GM21447 (cell line): Measurements from ENCODE around the gene GRID1.
"Not testable (repeated sequence)": the region's sequence is repeated elsewhere in the genome, so short reads cannot be mapped to it uniquely, and the experiment has no call there.

ENCODE experiments used
- ATAC-seq: cut with Tn5 transposase; IDR thresholded peaks from one replicate; pipeline ENCODE4 v1.9.1; 2021; ENCODE audit not compliant: unreplicated experiment

The GRID1 gene

DNA sequence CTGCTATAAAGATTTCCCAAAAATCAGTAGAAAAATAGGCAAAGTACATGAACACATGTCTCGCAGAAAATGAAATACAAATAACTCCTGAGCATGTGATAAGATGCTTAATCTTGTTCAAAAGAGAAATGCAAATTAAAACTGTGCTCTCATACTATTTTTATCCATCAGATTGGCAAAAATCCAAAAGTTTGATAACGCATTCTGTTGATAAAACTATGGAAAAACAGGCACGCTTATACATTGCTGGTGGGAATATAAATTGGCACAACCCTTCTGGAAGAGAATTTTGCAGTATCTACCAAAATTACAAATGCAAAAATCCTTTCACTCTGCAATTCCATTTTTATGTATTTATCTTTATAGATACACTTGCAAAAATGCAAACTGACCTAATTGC lies 315.0 kb downstream of the GRID1 start:
- no peak for ATAC-seq

DNA sequence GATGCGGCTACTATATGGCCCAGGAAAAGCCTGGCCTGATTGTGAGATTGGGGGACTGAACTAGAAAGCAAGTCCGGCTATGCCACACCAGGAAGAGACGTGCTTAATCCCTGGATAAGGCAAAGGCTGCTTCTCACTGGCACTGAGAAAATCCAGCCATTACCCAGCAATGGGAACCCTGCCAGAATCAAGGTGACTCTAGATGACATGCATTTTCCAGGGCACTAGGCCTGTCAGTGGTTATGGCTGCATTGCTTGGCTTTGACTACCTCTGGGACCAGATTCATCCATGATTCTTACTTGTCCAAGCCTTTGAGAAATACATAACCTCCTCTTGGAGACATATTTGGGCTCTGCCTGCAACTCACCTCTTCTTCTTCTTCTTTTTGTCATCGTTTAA lies 317.2 kb downstream of the GRID1 start:
- ATAC-seq, result no peak

DNA sequence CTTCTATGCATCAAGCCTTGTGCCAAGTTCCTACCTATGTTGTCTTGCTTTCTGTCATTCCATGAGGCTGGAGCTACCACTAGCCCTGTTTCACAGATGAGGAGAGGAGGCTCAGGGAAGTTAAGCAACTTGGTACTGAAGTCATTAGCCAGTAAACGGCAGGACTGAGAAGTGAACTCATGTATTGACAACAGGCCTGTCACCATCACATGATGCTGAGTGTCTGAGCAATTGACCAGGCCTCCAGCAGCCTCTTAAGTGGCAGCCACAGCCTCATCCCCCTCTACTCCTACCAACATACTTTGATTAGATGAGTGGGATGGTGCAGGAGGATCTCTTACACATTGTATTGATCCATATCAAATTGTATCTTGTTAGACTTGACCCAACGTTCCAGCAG lies 317.6 kb downstream of the GRID1 start:
- no peak for ATAC-seq

DNA sequence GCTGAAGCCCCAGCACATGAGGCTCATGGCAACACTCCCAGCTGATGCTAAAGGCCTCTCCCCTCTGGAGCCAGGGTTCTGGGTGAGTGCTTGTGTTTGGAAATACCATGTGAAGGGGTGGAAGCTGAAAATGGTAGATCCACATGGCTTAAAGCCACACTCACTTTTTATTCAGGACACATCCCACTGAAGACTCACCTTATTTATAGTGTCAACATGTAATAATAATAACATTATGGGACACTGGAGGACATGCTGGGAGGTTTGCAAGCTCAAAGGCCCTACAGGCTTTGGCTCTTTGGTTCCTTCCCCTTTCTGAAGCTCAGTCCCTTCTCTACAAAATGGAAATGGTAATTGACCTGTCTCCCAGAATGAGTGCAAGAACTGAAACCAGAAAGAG lies 318.0 kb downstream of the GRID1 start:
- ATAC-seq, result no peak

DNA sequence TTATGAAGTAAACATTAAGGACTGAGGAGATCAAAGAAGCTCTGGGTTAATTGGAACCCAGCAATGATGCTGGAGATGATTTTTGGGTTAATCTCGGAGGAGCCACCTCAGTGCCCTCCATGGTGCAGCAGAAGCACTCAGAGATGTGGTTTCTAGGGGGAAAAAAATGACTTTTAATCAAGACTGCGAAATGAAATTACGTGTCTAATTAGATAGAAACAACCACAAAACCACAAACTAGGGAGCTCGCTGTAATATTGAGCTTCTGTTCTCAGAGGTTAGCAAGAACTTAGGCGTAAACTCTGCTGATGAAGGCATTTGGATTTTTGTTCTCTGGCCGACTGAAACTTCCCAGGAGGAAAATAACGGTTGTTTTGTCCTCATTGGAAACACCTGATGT lies 319.0 kb downstream of the GRID1 start:
- ATAC-seq, result no peak

DNA sequence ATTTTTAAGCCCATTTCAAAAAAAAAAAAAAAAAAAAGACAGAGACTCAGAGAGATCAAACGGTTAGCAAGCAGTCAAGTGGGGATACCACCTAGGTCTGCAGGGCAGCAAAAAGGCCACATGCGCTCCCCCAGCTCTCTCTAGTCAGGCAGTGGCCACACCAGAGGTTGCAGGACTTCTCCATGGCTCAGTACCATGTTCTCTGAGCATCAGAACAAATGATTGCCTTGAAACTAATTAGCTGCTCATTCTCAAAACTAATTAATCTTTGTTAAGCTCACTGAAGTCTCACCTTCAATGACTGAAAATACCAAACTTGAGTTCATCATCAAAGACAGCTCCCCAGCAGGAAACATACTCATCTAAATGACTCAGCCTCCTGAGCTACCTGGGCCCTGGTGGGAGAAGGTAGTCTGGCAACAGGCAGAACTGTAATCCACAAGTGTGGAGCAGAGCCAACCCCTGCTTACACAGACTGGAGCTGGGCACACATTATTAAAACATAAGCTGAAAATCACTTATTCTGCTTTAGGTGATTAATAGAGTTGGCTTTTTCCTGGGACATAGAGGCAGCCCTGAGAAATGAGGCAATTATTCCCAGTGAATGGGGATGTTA lies 319.6 kb downstream of the GRID1 start:
- ATAC-seq, result no peak

DNA sequence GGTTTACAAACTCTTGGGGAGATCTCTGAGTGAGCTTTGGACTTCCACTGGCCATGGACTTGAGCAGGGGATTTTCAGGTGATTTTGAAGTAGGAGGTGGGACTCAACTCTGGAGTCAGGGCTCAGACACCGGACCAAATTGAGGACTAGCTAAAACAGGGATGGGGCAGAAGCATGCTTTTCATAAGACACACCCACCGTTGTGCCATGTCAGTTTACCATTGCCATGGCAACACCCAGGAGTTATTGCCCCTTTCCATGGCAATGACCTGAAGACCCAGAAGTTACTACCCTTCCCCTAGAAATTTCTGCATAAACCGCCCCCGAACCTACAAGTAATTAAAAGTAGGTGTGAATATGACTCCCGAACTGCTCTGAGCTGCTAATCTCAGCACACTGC lies 320.7 kb downstream of the GRID1 start:
- ATAC-seq, result no peak

DNA sequence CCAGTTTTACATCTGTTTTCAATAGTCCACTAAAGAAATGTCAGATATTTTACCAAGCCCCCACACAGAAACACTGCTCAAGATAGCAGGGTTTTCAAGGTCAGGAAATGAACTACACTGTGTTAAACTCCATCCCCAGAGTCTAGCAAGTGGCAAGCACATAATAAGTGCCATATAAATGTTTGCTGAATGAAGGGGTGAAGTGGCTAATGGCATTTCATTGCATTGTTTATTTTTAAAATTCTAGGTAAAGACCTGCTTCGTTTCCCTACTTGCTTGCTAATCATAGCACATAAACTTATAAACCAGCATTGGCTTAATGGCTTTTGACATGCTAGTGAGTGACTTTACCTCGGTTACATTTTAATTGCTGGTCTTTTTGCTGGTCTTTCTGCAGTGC lies 322.6 kb downstream of the GRID1 start:
- no peak for ATAC-seq

DNA sequence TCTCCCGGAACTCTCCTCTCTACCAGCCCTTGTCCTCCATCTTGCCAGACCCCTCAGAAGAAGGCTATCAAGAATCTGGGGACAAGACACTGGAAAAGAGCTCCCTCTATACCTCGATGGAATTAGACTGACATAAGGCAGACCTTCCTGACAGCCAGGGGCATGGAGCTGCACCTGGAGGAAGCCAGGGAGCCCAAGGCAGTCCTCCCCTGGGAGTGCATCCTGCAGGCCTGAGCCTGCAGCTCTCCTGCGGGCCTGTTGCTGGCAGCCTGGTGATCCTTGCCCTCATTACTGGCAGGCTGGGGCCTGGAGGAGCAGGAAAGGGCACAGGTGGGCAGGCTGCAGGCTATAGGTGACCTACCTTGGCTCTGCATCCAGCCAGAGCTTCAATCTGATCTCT lies 323.4 kb downstream of the GRID1 start:
- ATAC-seq, result no peak

DNA sequence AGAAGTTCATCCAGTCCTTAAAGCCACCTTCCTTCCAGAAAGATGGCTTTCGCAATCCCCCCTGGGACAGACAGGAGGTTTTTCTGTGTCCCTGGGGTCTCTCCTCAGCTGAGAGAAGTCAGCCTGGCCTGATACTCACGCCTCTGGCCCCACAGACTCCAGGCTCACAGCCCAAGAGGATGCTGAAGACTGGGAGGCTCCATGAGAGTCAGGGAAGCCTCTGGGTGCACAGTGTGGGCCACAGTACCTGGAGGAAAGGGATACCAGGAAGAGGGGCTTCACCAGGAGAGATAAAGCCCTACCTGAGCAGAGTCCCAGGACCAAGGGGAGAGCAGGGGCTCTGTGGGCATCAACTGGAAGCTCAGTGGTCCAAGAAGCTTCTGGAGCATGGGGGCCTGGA lies 324.4 kb downstream of the GRID1 start:
- ATAC-seq, result no peak

DNA sequence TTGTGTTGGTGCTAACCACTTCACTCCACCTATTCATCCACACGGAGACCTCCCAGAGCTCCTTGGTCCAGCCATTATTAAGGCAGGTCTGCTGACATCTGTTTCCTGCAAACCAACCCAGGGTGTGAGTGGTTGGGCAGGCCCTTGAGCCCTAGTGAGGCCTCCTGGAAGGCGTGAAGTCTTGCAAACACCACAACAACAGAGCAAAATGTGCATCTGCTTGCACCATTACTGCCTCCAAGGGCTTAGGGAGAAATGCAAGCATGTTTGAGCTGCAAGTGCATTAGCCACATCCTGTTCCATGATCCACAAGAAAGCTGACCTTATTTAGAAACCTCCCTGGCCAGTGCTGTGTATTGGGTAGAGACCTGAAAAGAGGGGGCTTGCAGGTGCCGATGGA lies 325.5 kb downstream of the GRID1 start:
- no peak for ATAC-seq

DNA sequence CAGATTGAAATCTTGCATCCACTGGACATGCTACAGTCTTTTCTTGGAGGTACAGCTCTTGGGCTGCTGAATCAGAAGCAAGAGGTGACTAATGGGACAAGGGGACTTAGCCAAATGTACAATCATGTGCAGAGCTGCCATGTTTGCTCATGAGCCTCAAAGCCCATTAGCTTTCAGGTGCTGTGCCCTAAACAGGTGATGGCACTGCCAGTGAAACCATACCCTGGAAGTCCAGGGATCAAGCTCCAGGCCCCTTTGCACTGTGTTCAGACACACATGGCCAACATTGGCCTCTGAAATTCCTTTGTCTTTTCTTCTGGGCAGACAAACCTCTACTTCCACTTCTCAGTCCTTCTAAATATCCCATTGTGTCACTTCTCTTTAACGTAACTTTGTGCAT lies 328.2 kb downstream of the GRID1 start:
- ATAC-seq, result no peak

DNA sequence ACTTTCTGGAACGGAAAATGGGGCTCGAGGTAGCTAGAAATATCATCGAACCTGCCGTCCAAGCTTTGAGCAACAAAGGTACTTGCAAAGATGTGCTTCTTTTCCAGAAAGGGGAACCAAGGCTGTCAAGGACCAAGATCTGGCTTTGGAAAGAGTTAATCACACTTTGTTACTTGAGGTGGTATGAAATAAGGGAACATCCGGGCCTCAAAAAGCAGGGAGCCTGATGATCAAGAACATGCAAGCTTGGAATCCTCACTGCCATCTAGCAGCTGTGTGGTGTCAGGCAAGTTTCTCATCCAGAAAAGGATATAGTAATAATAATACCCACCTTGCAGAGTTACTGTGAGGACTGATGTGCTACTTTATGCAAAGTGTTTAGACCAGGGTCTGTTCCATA lies 329.5 kb downstream of the GRID1 start:
- no peak for ATAC-seq

DNA sequence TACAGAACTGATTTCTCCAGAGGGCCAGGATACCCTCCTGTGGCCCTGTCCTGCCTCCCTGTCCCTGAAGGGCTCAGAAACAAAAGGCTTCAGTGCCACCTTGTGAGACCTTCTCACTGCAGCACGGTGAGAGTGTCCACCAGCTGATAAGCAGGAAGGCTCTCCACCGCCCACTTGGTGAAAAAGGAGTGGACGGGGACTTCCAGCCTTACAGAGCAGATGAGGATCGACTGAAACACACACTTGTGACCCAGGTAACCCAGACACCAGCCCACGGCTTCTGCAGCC lies 330.1 kb downstream of the GRID1 start:
- no peak for ATAC-seq

DNA sequence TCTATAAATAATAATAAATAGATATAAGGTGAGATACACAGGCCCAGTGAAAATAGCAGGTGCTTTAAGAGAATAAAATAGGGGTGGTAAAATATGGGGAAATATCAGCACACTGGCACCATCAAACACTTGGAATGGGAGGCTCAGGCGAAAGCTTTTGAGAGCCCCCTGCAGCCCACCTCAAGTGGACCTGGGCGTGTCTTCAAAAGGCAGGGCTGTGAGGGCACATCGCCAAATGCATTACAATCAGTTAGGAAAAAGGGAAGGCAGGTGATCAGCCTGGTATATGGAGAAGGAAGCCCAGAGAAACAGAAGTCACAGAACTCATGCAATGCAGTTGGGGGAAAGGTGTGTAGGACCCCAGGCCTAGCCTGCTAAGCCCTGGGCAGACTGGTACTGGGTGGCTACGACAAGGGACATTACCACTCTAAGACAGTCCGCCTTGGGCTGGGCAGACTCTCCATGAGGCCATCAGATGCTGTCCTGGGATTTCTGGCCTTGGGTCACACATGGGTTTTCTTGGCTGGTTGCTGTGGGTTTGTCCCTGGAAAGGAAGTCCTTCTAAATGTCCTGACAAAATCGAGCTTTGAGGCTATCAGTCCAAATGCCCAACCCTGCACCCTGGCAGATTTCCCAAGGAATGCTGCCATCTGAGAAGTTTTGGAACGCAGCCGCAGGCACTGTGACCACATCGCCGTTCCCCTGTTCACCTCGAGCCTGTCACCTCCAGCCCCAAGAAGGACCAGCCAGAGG lies 330.6 kb downstream of the GRID1 start:
- no peak for ATAC-seq

DNA sequence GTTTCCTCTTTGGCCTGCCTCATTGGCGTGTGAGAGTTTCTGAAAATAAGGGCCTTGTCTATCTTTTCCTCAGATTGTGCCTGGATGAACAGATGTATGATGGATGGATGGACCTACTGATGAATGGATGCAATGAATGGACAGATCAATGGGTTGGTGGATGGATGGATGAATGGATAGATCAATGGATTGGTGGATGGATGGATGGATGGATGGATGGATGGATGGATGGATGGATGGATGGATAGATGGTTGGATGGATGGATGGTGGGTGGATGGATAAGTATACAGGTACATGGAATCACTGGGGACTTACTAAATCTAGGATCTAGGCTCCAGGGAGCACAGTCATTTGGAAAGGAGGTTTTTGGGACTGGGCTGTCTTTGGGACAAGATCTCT lies 331.9 kb downstream of the GRID1 start:
- no peak for ATAC-seq

DNA sequence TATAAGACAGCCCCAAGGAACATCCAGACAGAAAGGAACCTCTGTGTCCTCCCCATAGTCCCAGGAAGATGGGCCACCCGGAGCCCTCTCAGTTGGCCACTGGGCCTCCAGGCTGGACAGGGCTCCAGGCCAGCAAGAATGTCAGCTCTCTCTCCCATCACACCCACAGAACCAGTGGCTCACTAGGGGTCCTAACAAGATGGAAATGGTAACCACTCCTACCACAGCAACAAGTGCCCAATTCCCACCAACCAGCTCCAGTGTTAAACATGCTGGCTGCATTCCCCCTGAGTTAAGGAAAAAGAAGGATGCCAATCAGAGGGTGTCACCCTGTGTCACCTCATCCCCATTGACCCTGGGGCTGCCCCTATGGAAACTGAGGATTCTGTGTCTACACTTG lies 333.0 kb downstream of the GRID1 start:
- no peak for ATAC-seq

DNA sequence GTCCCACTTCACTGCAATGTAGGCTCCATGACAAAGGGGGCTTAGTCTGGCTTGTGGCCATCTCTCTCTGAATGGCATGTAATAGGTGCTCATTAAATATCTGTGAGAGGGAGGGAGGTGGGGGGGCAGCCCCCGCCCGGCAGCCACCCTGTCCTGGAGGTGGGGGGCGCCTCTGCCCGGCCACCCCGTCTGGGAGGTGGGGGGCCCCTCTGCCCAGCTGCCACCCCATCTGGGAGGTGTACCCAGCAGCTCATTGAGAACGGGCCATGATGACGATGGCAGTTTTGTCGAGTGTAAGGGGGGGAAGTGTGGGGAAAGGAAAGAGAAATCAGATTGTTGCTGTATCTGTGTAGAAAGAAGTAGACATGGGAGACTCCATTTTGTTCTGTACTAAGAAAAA lies 334.5 kb downstream of the GRID1 start:
- not testable (repeated sequence) for ATAC-seq

DNA sequence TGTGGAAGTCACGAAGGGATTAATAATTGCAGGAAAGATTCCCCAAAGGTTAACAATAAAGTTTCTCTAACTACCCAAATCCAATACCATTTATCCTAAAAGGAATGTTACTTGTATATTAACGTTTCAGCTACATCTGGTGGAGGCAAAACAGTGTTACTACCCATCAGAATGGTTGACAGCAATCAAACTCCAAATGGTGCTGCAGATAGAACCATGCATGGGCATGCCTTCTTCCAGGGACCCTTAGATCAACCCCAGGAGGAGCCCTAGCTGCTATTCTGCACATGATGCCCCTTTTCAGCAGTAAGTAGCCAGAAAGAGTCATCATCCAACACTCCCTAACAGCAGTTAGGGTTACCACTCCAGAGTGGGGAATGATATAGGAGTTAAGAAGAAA lies 336.3 kb downstream of the GRID1 start:
- ATAC-seq, result no peak

DNA sequence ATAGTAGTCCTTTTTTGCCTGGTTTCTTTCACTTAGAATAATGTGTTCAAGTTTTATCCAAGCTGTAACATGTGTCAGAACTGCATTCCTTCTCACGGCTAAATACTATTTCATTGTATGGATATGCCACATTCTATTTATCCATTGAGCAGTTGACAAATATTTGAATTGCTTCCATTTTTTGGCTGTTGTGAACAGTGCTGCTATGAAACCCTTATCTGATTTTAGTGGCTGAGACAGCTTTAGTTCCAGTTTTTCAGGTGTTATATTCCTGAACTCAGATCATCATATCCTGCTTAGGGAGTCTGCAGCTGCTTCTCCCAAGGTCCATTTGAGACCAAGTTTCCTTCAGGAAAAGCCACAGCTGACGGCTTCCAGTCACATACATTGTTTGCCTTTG lies 339.2 kb downstream of the GRID1 start:
- no peak for ATAC-seq

DNA sequence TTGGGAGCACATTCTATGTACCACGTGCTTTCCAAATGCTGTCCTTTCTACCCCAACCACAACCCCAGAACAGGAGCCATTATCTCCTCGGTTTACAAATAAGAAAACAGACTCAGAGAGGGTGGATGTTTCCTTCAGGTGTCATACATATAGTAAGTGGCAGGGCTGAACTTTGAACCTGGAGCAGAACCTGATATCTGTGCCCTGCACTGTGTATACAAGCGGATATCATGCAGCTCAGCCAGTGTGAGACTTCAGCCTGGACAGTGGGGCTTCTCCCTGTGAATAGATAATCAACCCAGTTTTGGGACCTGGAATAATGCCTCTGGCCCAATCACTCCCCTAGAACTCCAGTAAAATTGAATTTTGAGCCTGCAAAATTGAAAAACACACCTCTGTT lies 341.1 kb downstream of the GRID1 start:
- ATAC-seq, result no peak

DNA sequence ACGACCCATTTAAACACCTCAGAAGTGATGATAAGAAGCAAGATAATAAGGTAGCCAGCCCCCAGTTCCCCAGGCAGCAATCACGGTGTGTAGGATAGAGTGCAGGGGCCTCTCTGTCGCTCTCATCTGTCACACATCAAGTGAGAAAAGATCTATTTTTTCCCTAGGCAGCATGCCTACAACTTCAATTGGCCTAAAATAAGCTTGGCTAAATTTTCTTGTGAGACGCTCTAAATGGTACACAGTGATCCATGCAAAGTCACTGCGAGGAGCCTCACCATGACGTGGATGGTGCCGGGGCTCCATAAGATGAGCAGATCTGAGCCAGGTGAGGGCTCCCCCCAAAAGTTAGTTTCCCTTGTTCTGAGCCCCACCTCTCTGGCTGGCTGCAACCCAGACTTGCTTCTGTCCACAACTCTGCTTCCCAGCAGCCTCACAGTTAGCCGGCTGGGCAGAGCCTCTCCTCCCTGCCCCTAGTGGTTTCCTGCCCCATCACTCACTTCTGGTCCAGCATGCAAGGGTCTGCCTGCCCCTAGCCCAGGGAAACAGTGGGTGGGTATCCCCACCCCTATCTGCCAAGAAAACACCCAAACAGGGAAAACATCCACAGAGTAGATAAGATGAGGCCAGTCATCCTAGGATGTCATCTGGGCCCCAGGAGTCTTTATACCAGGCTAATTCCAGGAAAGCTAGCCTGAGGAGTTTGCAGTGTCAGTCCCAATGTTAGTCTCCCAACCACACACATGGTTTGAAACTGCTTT lies 342.1 kb downstream of the GRID1 start:
- no peak for ATAC-seq

DNA sequence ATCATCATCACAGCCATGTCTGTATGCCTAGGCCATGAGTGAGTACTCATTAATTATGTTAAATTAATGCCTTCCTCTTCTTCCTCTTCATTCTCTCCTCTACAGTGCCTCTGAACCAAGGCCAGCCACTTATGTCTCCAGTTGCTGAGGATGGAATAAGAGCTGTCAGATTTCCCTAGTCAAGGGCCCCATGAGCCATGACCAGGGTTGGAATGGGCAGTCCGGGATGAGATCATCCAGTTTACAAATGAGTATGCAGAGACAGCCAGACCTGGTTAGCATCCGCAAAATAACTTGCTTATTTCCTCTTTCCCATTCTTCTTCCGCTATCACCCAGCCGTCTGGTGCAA lies 342.7 kb downstream of the GRID1 start:
- no peak for ATAC-seq
